ENCODE results near the gene ACCSL. TPM values are rescaled to one million over a fixed set of nuclear protein-coding genes. Genes with fewer than 3 reads are reported as not detected.

Gene ACCSL
- polyA plus RNA-seq, 1 of the 3 experiments (the other 2 are of a cell fraction): not detected

DNA sequence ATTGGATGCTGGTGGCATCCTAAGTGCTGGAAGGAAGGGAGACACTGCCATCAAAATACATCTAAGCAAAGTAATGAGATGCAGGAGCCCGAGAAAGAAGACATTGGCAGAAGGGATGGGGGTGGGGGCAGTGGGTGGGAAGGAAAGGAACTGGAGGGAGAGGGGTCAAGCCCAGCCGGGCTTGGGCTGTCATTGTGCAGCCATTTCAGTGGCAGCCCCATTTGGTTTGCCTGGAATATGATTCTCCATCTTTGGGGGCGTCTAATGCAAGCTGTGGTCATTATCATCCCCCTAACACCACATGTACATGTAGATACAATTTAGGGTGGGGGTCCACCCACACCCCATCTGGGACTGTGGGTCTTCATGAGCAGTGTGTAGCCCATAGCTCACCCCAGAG, 13.9 kb upstream of the ACCSL start:
- Histone ChIP-seq H3K27ac (ENCODE audit: low read depth in 2 of 2, low read length in 1 of 2) (no peak overlapping the region), H3K9me2 (no peaks in the 10 kb centered on the region), H3K79me2 (ENCODE audit: insufficient read depth) (no peaks in the 10 kb centered on the region), H3K4me2 (no peak overlapping the region), H3K4me3 (ENCODE audit: low read depth in 2 of 2, low read length in 1 of 2) (no peak overlapping the region), H3K9me3 (no peaks in the 10 kb centered on the region), H3K27me3 (ENCODE audit: insufficient read depth) (no peaks in the 10 kb centered on the region; the same call in 1 of the 2 replicates), H4K20me1 (ENCODE audit: insufficient read depth) (no peaks in the 10 kb centered on the region), H3K9ac (no peak overlapping the region), H3K4me1 (ENCODE audit: control insufficient read depth in 1 of 2, insufficient read depth in 2 of 2, low read depth in 1 of 2, low read length in 1 of 2) (peaks cover 9 to 14% of the 10 kb centered on the region in 2 experiments; a peak in 2 of 4 replicates), H3K36me3 (replicated peaks in 1 of 2; ENCODE audit: control insufficient read depth in 1 of 2, insufficient read depth in 2 of 2, low read length in 1 of 2) (no peaks in the 10 kb centered on the region), H3F3A (replicated peaks; ENCODE audit: insufficient read depth) (no peaks in the 10 kb centered on the region), H2AFZ (ENCODE audit: low read depth) (no peak overlapping the region)
- 22% methylated on average over 2 of the region's 3 CpGs for WGBS (ENCODE audit: low lambda C conversion rate)
- TF ChIP-seq RAD21 (IDR thresholded peaks at IDR 0.05; ENCODE audit: low read length): no peak
- TF ChIP-seq, protein P1, sequence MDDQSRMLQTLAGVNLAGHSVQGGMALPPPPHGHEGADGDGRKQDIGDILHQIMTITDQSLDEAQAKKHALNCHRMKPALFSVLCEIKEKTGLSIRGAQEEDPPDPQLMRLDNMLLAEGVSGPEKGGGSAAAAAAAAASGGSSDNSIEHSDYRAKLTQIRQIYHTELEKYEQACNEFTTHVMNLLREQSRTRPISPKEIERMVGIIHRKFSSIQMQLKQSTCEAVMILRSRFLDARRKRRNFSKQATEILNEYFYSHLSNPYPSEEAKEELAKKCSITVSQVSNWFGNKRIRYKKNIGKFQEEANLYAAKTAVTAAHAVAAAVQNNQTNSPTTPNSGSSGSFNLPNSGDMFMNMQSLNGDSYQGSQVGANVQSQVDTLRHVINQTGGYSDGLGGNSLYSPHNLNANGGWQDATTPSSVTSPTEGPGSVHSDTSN (IDR thresholded peaks at IDR 0.05): no peak
- no peak for TF ChIP-seq FOXM1 (IDR thresholded peaks at IDR 0.05; ENCODE audit: low read depth)
- TF ChIP-seq EZH2phosphoT487 (IDR thresholded peaks at IDR 0.05; ENCODE audit: borderline replicate concordance, low read depth): no peak
- CTCF ChIA-PET: interaction anchor here (0.7 to 4.4 kb wide), 8 partner anchors 22 to 144 kb away, joined by 3 to 27 read pairs (median 4); no protein-coding TSS in a partner anchor
- POLR2A ChIA-PET: no interaction called here
- DNase-seq: no peak

DNA sequence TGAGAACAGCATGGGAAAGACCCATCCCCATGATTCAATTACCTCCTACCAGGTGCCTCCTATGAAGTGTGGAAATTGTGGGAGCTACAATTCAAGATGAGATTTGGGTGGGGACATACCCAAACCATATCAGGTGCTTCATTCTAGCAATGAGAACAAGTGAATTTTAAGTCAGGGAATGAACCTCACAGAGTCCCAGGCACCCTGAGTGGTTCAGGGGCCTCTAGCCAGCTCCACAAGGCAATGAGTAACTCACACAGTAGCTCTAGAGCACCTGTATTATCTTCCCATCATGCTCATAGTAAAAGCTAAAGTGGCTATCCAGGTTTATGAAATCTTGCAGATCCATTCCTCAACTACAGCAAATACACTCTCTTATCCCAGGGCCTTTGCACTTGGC, 13.1 kb upstream of the ACCSL start:
- no peaks in the 10 kb centered on the region; the same call in 1 of the 2 replicates for H3K27me3 ChIP-seq (ENCODE audit: insufficient read depth)
- no peak overlapping the region for H2AFZ ChIP-seq (ENCODE audit: low read depth)
- H3K4me2 ChIP-seq: no peak overlapping the region
- no peaks in the 10 kb centered on the region for H3K79me2 ChIP-seq (ENCODE audit: insufficient read depth)
- H3K9me2 ChIP-seq: no peaks in the 10 kb centered on the region
- H3K4me3 ChIP-seq (ENCODE audit: low read depth in 2 of 2, low read length in 1 of 2): no peak overlapping the region
- ChIA-PET CTCF (interaction anchor here (0.6 to 4.4 kb wide), 7 partner anchors 23 to 183 kb away, joined by 3 to 27 read pairs (median 4); no protein-coding TSS in a partner anchor), POLR2A (no interaction called here)
- H4K20me1 ChIP-seq (ENCODE audit: insufficient read depth): no peaks in the 10 kb centered on the region
- H3K9ac ChIP-seq: no peak overlapping the region
- no peak overlapping the region for H3K27ac ChIP-seq (ENCODE audit: low read depth in 2 of 2, low read length in 1 of 2)
- no peak for DNase-seq
- no peaks in the 10 kb centered on the region for H3K36me3 ChIP-seq (replicated peaks in 1 of 2; ENCODE audit: control insufficient read depth in 1 of 2, insufficient read depth in 2 of 2, low read length in 1 of 2)
- TF ChIP-seq FOSL2 (IDR thresholded peaks at IDR 0.05; ENCODE audit: borderline replicate concordance, low read depth) (no peak), EP300 (IDR thresholded peaks at IDR 0.05; ENCODE audit: borderline replicate concordance in 1 of 2, low read depth in 1 of 2, low read length in 1 of 2) (no peak), TAF1 (IDR thresholded peaks at IDR 0.05; ENCODE audit: borderline replicate concordance, low read depth, low read length) (no peak), NFIC (IDR thresholded peaks at IDR 0.05; ENCODE audit: borderline replicate concordance) (no peak), GABPA (IDR thresholded peaks at IDR 0.05; ENCODE audit: low read depth) (no peak), CHD2 (IDR thresholded peaks at IDR 0.05; ENCODE audit: low read length, partially characterized antibody) (no peak), NRF1 (IDR thresholded peaks at IDR 0.05; ENCODE audit: low read depth, low read length) (no peak), RCOR1 (IDR thresholded peaks at IDR 0.05; ENCODE audit: low read length) (no peak), POLR2AphosphoS5 (IDR thresholded peaks at IDR 0.05; ENCODE audit: low read depth, low read length) (no peak), FOXM1 (IDR thresholded peaks at IDR 0.05; ENCODE audit: low read depth) (no peak), TEAD4 (IDR thresholded peaks at IDR 0.05; ENCODE audit: borderline replicate concordance, insufficient read depth) (no peak), JUND (IDR thresholded peaks at IDR 0.05) (no peak)
- TF ChIP-seq, protein P2, sequence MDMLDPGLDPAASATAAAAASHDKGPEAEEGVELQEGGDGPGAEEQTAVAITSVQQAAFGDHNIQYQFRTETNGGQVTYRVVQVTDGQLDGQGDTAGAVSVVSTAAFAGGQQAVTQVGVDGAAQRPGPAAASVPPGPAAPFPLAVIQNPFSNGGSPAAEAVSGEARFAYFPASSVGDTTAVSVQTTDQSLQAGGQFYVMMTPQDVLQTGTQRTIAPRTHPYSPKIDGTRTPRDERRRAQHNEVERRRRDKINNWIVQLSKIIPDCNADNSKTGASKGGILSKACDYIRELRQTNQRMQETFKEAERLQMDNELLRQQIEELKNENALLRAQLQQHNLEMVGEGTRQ (IDR thresholded peaks at IDR 0.05; ENCODE audit: borderline replicate concordance, low read depth, low read length): no peak
- TF ChIP-seq, protein P3, sequence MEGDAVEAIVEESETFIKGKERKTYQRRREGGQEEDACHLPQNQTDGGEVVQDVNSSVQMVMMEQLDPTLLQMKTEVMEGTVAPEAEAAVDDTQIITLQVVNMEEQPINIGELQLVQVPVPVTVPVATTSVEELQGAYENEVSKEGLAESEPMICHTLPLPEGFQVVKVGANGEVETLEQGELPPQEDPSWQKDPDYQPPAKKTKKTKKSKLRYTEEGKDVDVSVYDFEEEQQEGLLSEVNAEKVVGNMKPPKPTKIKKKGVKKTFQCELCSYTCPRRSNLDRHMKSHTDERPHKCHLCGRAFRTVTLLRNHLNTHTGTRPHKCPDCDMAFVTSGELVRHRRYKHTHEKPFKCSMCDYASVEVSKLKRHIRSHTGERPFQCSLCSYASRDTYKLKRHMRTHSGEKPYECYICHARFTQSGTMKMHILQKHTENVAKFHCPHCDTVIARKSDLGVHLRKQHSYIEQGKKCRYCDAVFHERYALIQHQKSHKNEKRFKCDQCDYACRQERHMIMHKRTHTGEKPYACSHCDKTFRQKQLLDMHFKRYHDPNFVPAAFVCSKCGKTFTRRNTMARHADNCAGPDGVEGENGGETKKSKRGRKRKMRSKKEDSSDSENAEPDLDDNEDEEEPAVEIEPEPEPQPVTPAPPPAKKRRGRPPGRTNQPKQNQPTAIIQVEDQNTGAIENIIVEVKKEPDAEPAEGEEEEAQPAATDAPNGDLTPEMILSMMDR (IDR thresholded peaks at IDR 0.05): no peak
- TF ChIP-seq, protein P4, sequence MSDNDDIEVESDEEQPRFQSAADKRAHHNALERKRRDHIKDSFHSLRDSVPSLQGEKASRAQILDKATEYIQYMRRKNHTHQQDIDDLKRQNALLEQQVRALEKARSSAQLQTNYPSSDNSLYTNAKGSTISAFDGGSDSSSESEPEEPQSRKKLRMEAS (IDR thresholded peaks at IDR 0.05; ENCODE audit: low read depth): no peak
- TF ChIP-seq, protein P5, sequence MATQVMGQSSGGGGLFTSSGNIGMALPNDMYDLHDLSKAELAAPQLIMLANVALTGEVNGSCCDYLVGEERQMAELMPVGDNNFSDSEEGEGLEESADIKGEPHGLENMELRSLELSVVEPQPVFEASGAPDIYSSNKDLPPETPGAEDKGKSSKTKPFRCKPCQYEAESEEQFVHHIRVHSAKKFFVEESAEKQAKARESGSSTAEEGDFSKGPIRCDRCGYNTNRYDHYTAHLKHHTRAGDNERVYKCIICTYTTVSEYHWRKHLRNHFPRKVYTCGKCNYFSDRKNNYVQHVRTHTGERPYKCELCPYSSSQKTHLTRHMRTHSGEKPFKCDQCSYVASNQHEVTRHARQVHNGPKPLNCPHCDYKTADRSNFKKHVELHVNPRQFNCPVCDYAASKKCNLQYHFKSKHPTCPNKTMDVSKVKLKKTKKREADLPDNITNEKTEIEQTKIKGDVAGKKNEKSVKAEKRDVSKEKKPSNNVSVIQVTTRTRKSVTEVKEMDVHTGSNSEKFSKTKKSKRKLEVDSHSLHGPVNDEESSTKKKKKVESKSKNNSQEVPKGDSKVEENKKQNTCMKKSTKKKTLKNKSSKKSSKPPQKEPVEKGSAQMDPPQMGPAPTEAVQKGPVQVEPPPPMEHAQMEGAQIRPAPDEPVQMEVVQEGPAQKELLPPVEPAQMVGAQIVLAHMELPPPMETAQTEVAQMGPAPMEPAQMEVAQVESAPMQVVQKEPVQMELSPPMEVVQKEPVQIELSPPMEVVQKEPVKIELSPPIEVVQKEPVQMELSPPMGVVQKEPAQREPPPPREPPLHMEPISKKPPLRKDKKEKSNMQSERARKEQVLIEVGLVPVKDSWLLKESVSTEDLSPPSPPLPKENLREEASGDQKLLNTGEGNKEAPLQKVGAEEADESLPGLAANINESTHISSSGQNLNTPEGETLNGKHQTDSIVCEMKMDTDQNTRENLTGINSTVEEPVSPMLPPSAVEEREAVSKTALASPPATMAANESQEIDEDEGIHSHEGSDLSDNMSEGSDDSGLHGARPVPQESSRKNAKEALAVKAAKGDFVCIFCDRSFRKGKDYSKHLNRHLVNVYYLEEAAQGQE (IDR thresholded peaks at IDR 0.05; ENCODE audit: low read depth, low read length): no peak
- H3K4me1 ChIP-seq (ENCODE audit: control insufficient read depth in 1 of 2, insufficient read depth in 2 of 2, low read depth in 1 of 2, low read length in 1 of 2): peaks cover 9 to 13% of the 10 kb centered on the region in 2 experiments; a peak in 2 of 4 replicates
- H3K9me3 ChIP-seq: no peaks in the 10 kb centered on the region
- H3F3A ChIP-seq (replicated peaks; ENCODE audit: insufficient read depth): no peaks in the 10 kb centered on the region
